ENCODE data around the gene ACKR2. TPM values are rescaled to one million over a fixed set of nuclear protein-coding genes. Genes with fewer than 3 reads are reported as not detected.

The ACKR2 gene
- total RNA-seq, 1 donor from 2014 or later: 5.6 TPM

GRCh38 chr3:42886294-42886822 lies 77.1 kb downstream of the ACKR2 start:
- DNase-seq (ENCODE audit: low spot score): no peak

- no peak for DNase-seq (ENCODE audit: low spot score)
These were observed 77.8 kb downstream of the ACKR2 start for GRCh38 chr3:42887084-42887483.

- DNase-seq (ENCODE audit: low spot score): no peak
These were observed 81.8 kb downstream of the ACKR2 start for GRCh38 chr3:42891042-42891441.

- no peak for DNase-seq (ENCODE audit: low spot score)
These were observed 82.9 kb downstream of the ACKR2 start for GRCh38 chr3:42892169-42892568.

GRCh38 chr3:42892807-42893206 lies 83.6 kb downstream of the ACKR2 start:
- no peak for DNase-seq (ENCODE audit: low spot score)

GRCh38 chr3:42894698-42895579 lies 85.7 kb downstream of the ACKR2 start:
- DNase-seq (ENCODE audit: low spot score): no peak

- DNase-seq (ENCODE audit: low spot score): no peak
These were observed 86.3 kb downstream of the ACKR2 start for GRCh38 chr3:42895580-42895868.

GRCh38 chr3:42898896-42899675 lies 89.8 kb downstream of the ACKR2 start:
- DNase-seq (ENCODE audit: low spot score): no peak

GRCh38 chr3:42900226-42901072 lies 91.2 kb downstream of the ACKR2 start:
- DNase-seq (ENCODE audit: low spot score): no peak

- no peak for DNase-seq (ENCODE audit: low spot score)
These were observed 91.8 kb downstream of the ACKR2 start for GRCh38 chr3:42901073-42901415.

- DNase-seq (ENCODE audit: low spot score): no peak
These were observed 93.0 kb downstream of the ACKR2 start for GRCh38 chr3:42902257-42902656.

GRCh38 chr3:42904076-42904475 lies 94.8 kb downstream of the ACKR2 start:
- no peak for DNase-seq (ENCODE audit: low spot score)

- DNase-seq (ENCODE audit: low spot score): no peak
These were observed 96.5 kb downstream of the ACKR2 start for GRCh38 chr3:42905740-42906069.

GRCh38 chr3:42906070-42906847 lies 97.0 kb downstream of the ACKR2 start, which contains the start of gene ZNF662:
TSS of gene ZNF662 (plus strand) at chr3:42906142. CDS start at chr3:42908115, 1,973 bp downstream.
- DNase-seq (ENCODE audit: low spot score): no peak

- DNase-seq (ENCODE audit: low spot score): no peak
These were observed 97.6 kb downstream of the ACKR2 start for GRCh38 chr3:42906848-42907183.

- no peak for DNase-seq (ENCODE audit: low spot score)
These were observed 99.4 kb downstream of the ACKR2 start for GRCh38 chr3:42908675-42909074.

- no peak for DNase-seq (ENCODE audit: low spot score)
These were observed 102.3 kb downstream of the ACKR2 start for GRCh38 chr3:42911551-42911950.

GRCh38 chr3:42914771-42915515 lies 105.7 kb downstream of the ACKR2 start:
- no peak for DNase-seq (ENCODE audit: low spot score)
